HG03196 (cell line): Measurements from ENCODE around the gene ZNF511.
"Not testable (repeated sequence)": the region's sequence is repeated elsewhere in the genome, so short reads cannot be mapped to it uniquely, and the experiment has no call there.

Source experiments
- ATAC-seq: cut with Tn5 transposase; IDR thresholded peaks from one replicate; pipeline ENCODE4 v1.9.1; 2021; ENCODE audit not compliant: unreplicated experiment

ZNF511 gene, protein sequence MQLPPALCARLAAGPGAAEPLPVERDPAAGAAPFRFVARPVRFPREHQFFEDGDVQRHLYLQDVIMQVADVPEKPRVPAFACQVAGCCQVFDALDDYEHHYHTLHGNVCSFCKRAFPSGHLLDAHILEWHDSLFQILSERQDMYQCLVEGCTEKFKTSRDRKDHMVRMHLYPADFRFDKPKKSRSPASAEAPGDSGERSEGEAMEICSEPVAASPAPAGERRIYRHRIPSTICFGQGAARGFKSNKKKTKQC

DNA sequence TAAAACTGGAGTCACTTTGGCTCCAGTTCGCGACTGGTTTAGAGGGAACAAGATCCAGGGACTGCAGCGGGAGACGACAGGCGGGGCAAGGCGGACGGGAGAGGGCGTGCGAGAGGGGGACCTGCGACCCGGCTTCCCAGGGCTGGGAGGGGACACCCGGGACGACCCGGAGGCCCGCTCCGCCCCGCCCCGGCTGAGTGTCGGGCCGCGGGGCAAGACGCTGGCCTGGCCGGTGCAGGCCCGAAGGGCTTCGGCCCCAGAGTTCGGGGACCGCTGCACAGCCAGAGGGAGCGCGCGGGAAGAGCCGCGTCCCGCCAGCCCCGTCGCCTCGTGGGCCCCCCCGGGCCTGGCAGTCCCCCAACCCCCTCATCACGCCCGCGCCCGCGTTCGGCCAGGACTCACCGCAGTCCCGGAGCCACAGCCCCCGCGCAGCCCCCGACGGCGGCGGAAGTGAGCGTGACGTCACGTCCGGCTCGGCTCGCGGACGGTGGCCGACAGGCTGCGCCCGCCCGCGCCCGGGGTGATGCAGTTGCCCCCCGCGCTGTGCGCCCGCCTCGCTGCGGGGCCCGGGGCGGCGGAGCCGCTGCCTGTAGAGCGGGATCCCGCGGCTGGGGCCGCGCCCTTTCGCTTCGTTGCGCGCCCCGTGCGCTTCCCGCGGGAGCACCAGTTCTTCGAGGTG lies at the start of gene ZNF511, which contains the start of gene TUBGCP2:
Gene ZNF511 (plus strand): TSS at position 494 of the 679 bp plus-strand sequence. CDS start 30 bp downstream, at position 524.
Gene TUBGCP2 (minus strand): TSS at position 452 of the 679 bp plus-strand sequence. CDS start 5,931 bp downstream, outside the sequence.
- peak; percentile 77 for ATAC-seq

DNA sequence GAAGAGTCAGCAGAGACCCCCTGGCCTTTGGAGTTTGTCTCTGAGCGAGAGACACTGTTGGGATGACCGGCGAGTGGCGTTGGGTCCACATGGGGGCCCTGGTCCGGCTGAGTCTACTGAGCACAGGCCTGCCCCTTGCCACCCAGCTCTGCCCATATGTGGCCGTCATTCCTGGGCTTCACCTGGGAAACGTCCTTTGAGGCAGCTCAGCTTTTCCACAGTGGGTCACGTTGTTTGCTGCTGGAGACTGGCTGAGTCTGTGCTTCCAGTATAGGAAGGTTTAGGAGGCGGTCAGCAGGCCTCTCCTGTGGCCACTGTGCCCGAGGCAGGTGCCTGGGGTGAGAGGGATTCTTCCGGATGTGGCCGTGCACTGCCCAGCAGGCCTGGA lies 49.1 kb upstream of the ZNF511 start:
- no peak for ATAC-seq

DNA sequence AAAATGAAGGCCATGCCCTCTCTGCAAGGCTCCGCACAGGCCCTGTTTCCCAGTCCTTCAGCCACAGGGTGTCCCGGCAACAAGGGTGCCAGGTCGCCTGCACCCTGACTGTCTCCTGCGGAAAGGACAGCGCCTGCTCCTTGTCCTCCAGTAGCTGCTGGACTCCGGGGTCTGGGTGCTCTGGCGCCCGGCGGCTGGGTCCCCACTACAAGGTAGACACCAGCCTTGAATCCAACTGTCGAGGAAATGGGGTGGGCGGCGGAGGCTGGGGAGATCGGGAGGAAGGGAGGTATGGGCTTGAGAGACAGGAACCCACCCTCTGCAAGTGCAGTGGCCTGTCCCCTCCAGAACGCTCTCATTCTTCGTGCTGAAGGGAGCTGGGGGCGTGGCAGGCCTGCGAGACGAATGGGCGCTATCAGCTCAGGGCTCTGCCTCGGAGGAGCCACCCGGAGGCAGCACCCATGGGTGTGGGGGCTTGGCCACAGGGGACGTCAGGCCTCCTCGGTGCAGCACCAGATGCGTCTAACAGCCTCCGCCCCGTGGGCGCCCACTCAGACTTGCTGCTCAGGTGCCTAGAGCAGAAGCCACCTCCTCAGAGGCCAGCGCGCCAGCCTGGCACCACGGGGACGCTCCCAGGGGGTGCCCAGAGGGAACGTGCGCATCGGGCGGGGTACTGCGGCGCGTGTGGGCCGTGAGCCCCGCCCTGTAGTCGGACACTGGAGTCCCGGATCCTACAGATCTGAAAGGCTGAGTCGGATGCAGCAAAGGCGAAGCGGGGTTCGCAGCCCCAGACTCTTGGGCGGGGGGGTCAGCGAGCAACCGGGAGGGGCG lies 47.6 kb upstream of the ZNF511 start:
- peak; percentile 43 for ATAC-seq

DNA sequence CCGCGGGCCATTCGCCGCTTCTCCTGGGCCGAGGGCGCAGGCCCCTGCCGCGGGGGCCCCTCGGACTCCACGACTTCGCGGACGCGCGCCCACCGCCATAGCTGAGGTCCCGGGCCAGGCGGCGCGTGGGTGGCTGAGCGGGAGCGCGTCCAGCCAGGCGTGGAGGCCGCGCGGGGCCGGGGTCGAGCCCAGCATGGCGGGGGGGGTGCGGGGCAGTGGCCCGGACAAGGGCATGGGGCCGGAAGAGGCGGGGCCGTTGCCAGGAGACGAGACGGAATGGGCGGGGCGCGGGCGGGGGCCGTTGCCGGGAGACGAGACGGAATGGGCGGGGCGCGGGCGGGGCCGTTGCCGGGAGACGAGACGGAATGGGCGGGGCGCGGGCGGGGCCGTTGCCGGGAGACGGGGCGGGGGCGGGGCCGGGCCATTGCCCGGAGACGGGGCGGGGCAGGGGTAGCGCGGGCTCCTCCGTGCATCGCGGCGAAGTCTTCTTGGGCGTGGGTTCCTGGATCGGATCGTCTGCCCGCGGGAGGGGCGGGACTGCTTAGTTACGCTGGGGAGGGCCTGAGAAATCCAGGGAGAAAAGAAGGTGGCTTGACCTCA lies 46.9 kb upstream of the ZNF511 start:
- peak; percentile 36 for ATAC-seq

DNA sequence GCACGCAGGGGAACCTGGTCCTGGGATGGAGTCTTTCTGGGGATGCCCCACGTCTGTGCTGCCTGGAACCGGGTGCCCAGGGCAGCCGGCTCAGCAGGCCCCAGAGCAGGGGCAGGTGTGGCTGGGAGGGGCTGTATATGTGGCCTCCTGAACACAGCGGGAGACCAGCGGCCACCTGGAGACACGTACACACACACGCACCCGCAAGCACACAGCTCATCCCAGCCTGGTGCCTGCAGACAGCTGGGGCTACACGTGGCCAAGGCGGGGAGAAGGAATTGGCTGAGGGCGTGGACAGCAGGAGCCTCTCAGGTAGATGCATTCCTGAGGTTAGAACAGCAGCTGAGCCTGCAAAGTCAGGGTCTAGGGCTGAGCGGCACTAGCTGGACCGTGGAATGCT lies 46.0 kb upstream of the ZNF511 start:
- no peak for ATAC-seq

DNA sequence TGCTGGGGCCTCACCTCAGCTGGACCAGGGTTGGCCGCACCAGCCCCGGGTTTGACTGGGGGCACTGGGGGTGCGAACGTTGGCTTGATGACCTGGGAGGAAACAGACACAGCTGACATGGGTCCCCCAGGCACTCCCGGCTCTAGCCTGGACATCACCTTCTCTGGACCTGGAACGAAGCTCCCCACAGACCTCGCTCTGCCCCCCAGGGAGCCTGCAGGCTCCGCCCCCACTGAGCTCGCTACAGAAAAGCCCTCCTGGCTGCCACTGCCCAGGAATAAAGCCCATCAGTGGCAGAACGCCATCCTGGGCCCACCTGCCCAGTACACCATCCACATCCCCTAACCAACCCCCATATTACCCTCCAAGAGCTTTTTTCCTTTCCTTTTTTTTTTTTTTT lies 45.0 kb upstream of the ZNF511 start:
- no peak for ATAC-seq

DNA sequence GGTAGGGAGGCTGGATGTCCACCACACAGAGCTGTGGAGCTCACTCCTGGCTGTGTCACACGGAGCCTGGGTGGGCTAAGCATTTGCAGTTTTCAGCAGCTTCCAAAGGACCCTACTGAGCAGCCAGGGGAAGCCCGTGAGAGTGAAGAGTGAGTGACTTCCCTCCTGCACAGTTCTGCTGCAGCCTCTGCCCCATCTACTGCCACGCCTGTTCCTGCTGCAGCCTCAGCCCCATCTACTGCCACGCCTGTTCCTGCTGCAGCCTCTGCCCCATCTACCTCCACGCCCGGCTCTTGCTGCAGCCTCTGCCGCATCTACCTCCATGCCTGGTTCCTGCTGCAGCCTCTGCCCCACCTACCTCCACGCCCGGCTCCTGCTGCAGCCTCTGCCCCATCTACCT lies 44.3 kb upstream of the ZNF511 start:
- ATAC-seq, result no peak

DNA sequence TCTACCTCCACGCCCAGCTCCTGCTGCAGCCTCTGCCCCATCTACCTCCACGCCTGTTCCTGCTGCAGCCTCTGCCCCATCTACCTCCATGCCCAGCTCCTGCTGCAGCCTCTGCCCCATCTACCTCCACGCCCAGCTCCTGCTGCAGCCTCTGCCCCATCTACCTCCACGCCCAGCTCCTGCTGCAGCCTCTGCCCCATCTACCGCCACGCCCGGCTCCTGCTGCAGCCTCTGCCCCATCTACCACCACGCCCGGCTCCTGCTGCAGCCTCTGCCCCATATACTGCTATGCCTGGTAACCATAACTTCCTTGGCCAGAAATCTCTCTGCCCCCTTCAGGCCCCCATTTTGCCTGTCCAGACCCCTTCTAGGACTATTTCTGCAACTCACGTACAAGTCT lies 43.7 kb upstream of the ZNF511 start:
- ATAC-seq, result not testable (repeated sequence)

DNA sequence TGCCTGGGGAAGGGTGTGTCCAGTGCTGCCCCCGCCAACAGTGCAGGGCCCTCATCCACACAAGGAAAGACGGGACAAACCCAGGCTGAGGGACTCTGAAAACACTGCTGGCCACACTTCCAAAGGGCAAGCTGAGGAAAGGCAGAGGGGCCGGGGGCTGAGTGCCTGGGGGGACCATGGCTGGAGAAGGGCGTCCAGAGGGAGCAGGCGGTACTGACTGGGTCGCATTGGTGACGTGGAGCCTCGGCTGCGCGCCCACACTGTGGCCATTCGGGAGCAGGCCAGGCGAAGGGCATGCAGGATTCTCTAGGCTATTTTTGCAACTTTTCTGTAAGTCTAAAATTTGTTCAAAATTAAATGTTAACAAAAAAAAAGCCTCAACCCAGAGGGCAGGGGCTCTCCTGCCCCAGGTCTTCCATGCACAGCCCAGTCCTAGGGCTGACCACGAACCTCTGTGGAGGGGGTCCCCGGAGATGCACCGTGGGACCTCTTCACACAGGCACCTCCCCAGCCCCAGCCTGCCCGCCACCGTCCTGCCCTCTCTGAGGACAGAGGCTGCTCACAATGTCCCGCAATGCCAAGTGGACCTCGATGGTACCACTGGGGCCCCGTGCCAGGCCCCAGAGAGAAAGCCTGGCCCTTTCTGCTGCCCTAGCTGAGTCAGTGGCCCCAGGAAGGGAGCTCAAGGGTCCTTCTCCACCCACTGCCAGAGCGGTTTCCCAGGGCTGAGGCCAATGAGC lies 42.5 kb upstream of the ZNF511 start:
- no peak for ATAC-seq

DNA sequence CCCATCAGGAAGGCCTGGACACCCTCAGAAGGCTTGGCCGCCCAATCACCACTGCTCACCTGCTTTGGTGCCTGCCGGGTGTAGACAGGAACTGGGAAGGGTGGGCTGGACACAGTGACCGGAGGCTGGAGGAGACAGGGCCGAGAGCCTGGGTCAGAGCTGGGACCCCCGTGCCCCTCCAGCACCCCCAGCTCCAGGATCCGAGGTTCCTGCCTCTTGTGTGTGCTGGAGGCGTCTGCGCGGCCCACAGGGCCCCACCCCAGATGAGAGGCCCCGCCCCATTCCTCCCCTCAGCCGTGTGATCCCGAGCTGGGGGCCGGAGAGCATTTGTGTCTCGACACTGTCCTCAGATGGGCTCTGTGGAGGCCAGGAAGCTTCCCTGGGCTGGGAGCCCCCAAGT lies 41.4 kb upstream of the ZNF511 start:
- no peak for ATAC-seq

DNA sequence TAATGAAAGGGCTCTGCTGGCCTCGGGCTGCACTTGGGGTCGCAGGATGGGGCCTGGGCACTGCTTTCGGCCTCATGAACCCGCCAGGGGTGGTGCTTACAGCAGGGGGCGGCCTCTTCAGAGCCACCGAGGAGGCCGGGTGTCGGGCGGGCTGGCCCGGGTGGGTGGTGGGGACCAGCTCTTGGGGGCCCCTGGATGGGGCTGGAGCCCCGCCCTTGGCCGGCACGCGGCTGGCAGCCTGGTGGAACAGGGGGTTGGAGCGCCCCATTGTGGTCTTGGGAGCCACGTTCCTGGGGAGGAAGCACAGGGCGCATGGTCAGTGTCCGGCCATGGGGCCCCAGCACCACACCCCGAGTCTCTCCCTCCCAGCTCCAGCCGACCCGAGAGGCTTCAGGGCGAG lies 40.9 kb upstream of the ZNF511 start:
- no peak for ATAC-seq

DNA sequence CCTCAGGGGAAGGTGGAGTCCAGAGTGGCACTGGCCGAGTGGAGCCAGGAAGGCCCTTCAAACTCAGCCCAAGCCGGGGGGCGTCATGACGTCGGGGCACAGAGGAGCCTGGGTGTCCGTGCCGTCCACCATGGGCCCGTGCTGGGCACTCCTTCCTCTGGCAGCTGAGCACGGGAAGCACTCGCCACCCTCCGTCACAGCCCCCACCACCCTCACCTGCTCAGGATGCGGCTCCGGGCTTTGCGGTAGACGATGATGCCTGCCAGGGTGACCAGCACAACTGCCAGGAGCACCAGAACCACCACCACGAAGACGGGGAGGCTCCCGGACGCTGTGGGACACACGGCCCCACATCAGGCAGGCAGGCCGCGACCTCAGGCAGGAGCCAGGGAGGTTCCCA lies 40.2 kb upstream of the ZNF511 start:
- ATAC-seq, result no peak

DNA sequence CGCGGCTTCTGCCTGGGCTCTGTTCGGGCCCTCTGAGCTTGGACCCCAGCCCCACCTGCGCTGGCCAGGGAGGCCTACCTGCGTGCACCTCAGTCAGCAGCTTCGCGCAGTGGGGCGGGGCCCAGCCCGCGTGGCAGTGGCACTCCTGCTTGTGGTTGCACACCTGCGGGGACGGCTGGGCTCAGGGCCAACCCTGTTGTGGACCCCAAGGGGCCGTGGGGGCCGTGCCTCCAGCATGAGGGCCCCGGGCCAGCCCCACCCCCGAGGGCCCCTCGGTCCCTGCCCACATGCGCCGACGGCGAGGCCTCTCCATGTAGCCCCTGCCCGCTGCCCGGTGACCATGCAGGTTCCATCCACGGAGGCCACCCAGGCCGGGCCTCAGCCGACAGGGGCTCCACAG lies 39.3 kb upstream of the ZNF511 start:
- no peak for ATAC-seq

DNA sequence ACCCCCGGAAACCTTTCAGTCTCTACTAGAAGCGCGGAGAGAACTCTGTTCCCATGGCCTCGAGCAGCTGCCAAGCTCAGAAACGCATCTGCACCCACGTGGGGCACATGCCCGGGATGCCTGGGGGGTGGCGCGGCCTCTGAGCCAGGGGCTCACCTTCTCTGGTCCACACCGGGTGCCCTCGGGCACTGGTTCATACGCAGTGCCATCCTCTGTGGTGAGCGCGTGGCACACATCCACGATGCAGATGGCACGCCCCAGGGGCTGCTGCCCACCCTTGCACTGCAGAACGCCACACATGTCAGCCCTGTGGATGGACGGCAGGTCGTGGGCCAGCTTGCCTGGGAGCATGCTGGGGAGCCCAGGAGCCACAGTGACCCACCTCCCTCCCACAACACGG lies 38.5 kb upstream of the ZNF511 start:
- no peak for ATAC-seq

DNA sequence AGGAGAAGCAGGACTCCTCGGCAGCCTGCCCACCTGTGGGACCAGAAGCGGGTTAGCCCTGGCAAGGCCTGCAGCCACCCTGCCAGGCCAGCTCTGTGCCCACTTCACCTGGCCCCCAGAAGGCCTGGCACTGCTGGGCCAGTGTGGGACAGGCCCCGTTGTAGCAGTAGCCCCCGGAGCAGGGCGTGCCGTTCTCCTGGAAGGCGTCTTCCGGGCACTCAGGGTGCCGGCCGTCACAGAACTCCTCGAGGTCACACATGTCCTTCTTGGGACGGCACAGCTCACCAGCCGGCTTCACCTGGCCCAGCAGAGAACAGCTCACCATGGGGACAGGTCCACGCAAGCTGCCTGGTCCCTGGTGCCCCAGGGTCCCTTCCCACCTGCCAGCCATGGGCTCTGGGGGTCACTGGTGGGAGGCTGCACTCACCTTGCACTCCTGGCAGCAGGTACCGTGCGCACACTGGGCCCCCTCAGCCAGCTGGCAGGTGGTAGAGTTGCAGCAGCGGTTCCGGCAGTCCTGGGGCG lies 37.9 kb upstream of the ZNF511 start:
- no peak for ATAC-seq

DNA sequence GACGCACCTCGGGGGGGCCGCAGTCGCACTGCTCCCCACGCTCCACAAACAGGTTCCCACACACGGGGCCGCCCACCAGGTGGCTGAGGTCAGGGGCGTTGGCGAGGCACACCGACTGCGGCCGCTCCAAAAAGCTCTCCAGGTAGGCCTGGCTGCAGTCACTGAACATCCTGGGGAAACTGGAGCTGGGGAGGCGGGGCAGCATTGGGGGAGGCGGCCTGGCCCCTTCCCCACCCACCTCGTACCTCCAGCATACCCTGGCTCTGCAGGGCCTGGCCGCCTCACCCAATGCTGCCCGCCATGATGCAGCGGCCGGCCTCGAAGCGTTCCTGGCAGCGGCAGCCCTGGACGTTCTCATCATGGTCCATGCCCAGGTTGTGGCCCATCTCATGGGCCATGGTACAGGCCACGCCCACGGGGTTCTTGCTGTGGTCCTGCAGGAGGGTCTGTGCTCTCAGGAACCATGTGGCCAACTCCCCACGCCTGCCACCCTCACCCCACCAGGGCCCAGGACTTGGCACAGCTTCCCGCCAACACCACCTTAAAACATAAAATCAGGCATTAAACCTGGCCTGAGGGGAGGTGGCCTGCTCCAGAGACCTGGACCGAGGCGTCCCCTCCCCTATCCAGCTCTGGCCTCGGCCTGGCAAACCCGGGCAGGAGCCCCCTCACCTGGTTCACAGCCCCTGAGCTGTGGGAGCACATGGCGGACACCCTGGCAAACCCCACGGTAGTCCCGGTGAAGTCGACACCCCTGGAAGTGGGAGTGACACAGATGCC lies 37.0 kb upstream of the ZNF511 start:
- ATAC-seq, result no peak

DNA sequence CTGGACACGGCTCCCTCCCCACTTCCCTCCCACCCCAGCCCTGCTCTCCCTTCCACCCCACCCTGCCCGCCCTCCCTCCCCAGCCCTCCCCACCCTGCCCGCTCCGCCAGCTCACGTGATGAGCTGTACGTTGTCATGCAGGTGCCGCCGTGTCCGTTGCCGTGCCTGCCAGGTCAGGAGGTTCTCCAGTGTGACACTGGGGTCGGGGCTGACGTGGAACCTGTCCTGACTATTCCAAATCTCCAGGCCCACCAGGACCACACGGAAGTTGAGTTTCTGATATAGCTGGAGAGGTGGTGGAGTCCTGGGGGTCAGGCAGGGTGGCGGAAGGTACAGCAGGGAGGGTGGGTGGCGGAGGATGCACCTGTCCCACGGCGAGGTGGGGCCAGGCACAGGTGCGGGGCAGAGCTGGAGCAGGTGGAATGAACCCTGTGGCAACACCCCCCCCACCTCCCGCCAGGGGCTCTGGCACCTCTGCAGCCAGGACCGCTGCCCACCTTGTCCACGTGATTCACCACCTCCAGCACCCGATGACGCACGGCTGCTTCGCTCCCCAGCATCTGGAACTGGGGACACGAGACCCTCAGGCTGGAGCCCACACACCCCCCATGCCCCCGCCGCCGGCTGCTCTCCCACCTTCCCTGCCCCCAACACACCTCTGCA lies 36.3 kb upstream of the ZNF511 start:
- ATAC-seq, result no peak

DNA sequence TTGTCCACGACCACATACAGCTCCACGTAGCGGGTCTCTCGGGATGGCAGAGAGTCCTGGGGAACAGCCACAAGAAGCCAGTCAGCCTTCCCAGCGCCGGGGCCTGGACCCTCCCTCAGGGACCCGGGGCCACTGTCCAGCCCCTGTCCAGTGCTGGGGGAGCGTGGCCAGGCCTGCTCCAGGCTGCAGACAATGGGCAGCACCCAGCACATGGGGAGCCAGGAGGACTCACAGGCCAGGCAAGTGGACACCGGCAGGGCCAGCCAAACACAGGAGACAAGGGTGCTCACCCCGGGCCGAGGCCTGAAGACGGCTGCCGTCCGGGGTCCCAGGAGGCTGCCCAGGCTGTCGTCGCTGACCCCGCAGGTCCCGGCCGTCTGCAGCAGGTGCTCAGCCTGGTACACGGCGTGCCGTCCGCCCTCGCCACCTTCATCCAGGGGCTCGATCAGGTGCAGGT lies 35.7 kb upstream of the ZNF511 start:
- ATAC-seq, result no peak

DNA sequence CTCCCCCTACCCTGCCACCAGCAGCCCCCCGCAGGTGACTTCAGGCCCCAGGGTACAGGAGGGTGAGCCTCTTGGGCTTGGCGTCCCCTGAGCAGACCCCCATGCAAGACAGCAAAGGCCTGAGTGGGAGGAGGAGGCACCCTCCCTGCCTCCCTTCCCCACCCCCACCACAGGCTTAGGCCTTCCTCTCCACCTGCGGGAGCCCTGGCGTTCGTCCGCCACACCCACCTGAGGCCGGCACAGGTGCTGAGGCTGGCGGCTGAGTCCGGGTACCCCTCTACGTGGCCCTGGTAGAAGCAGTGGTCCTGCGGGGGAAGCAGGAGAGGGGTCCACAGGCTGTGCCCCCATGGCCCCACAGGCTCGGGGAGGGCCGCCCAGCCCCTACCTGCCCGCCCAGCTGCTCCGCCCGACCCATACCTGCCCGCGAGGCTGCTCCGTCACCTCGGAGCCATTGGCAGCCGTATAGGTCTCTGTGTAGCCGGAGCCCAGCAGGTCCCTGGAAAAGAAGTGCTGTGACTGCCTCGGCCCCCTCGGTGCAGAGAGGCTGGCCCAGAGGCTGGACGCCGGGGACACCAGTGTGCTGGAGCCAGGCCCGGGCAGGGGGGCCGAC lies 35.1 kb upstream of the ZNF511 start:
- no peak for ATAC-seq
